Neural progenitor cell (in vitro differentiated cells): ENCODE results near the gene PLIN3. TPM values are rescaled to one million over a fixed set of nuclear protein-coding genes. Genes with fewer than 3 reads are reported as not detected.

Source experiments
- DNase-seq: peaks from one replicate; pipeline ENCODE4 v3.0.0-alpha.2; 2016; ENCODE audit warnings: low spot score
- H2AFZ ChIP-seq: fragments of 200-600 bp; sonication (generic); replicated peaks from 2 replicates; pipeline ENCODE4 v1.6.1; 2016; ENCODE audit warnings: antibody characterized with exemption
- H3F3A ChIP-seq: fragments of 200-600 bp; sonication (generic); 2 replicates; pipeline ENCODE4 v1.6.1; 2016; ENCODE audit warnings: antibody characterized with exemption, low read depth
- H3K27ac ChIP-seq: fragments of 200-600 bp; sonication (generic); 2 replicates; pipeline ENCODE4 v1.5.1; 2016; ENCODE audit warnings: mild to moderate bottlenecking
- H3K27me3 ChIP-seq: fragments of 200-600 bp; sonication (generic); 2 replicates; pipeline ENCODE4 v1.6.1; 2016; ENCODE audit warnings: mild to moderate bottlenecking, moderate library complexity
- H3K36me3 ChIP-seq: fragments of 200-600 bp; sonication (generic); 2 replicates; pipeline ENCODE4 v1.5.1; 2016
- H3K4me1 ChIP-seq: fragments of 200-600 bp; sonication (generic); 2 replicates; pipeline ENCODE4 v1.6.1; 2016; ENCODE audit warnings: mixed run types
- H3K4me2 ChIP-seq: fragments of 200-600 bp; sonication (generic); 2 replicates; pipeline ENCODE4 v1.6.1; 2016
- H3K4me3 ChIP-seq: fragments of 200-600 bp; sonication (generic); 2 replicates; pipeline ENCODE4 v1.5.1; 2016
- H3K79me2 ChIP-seq: fragments of 200-600 bp; sonication (generic); 2 replicates; pipeline ENCODE4 v1.6.1; 2016; ENCODE audit warnings: low read depth
- H3K9ac ChIP-seq: fragments of 200-600 bp; sonication (generic); 2 replicates; pipeline ENCODE4 v1.6.1; 2016
- H3K9me3 ChIP-seq: fragments of 200-600 bp; sonication (generic); 2 replicates; pipeline ENCODE4 v1.5.1; 2016; ENCODE audit warnings: low read depth
- H4K20me1 ChIP-seq: fragments of 200-600 bp; sonication (generic); 2 replicates; pipeline ENCODE4 v1.6.1; 2016; ENCODE audit warnings: low read depth
- H3K27ac Mint-ChIP-seq: 3 replicates; pipeline ENCODE4 v1.8.0; 2021; ENCODE audit warnings: mixed read lengths
- H3K27me3 Mint-ChIP-seq: 2 replicates; pipeline ENCODE4 v1.8.0; 2022; ENCODE audit warnings: low read depth, mild to moderate bottlenecking, inconsistent platforms, moderate library complexity, mixed read lengths; ENCODE audit not compliant: insufficient read depth
- H3K36me3 Mint-ChIP-seq: 3 replicates; pipeline ENCODE4 v1.8.0; 2021; ENCODE audit warnings: mixed read lengths
- H3K4me1 Mint-ChIP-seq: 3 replicates; pipeline ENCODE4 v1.8.0; 2021; ENCODE audit warnings: mixed read lengths
- H3K4me3 Mint-ChIP-seq: 3 replicates; pipeline ENCODE4 v1.8.0; 2021; ENCODE audit warnings: mild to moderate bottlenecking, moderate library complexity, mixed read lengths
- H3K9me3 Mint-ChIP-seq: 3 replicates; pipeline ENCODE4 v1.8.0; 2020; ENCODE audit warnings: mixed read lengths
- CTCF ChIP-seq: fragments of 200-600 bp; sonication (generic); IDR thresholded peaks from 2 replicates; pipeline ENCODE4 v1.5.1; 2017; ENCODE audit warnings: antibody characterized with exemption, mild to moderate bottlenecking
- EZH2 ChIP-seq: fragments of 200-600 bp; sonication (generic); IDR thresholded peaks from 2 replicates; pipeline ENCODE4 v1.6.1; 2017; ENCODE audit warnings: antibody characterized with exemption, mild to moderate bottlenecking, moderate library complexity
- EZH2phosphoT487 ChIP-seq: fragments of 200-600 bp; sonication (generic); IDR thresholded peaks from 2 replicates; pipeline ENCODE4 v1.6.1; 2017; ENCODE audit warnings: antibody characterized with exemption
- total RNA-seq: library from RNA; depleted of rRNA; stranded (reverse); fragments of >200 nt; gene quantifications from 2 replicates; pipeline ENCODE4 v1.2.3, GENCODE V29; 2015; ENCODE audit warnings: low replicate concordance

PLIN3 gene
- total RNA-seq, 1 donor from 2014 or later, result 49.7 TPM

- Histone ChIP-seq H3F3A (no peaks in the 10 kb centered on the region), H2AFZ (peak within 1 kb of the TSS; percentile 92), H3K27me3 (peaks cover 6% of the 10 kb centered on the region), H3K4me1 (no peaks in the 10 kb centered on the region), H3K4me3 (peak within 1 kb of the TSS; percentile 99), H3K36me3 (no peaks in the 10 kb centered on the region), H4K20me1 (peaks cover under 1% of the 10 kb centered on the region), H3K9me3 (no peaks in the 10 kb centered on the region), H3K27ac (peak within 1 kb of the TSS; percentile 77), H3K4me2 (peak within 1 kb of the TSS; percentile 99), H3K9ac (peak within 1 kb of the TSS; percentile 99), H3K79me2 (peaks cover 36% of the 10 kb centered on the region)
- no peak for TF ChIP-seq EZH2
- TF ChIP-seq EZH2phosphoT487, result no peak
- TF ChIP-seq CTCF, result peak; percentile 98
- H3K27ac Mint-ChIP-seq, result peak within 1 kb of the TSS; percentile 78
- H3K27me3 Mint-ChIP-seq, result peaks cover 7% of the 10 kb centered on the region
- peak; percentile 100 for DNase-seq
- peaks cover 6% of the 10 kb centered on the region for H3K36me3 Mint-ChIP-seq
- H3K4me1 Mint-ChIP-seq, result peaks cover 16% of the 10 kb centered on the region
- no peaks in the 10 kb centered on the region for H3K9me3 Mint-ChIP-seq
- H3K4me3 Mint-ChIP-seq, result peak within 1 kb of the TSS; percentile 89
These were observed 76.1 kb downstream of the PLIN3 start, which contains the start of gene FEM1A for GRCh38 chr19:4791183-4792018. FEM1A (plus strand) TSS chr19:4791734; CDS start chr19:4791855, 121 bp downstream.

Other genes starting within 250 kb of the PLIN3 start
- gene TNFAIP8L1, start 228.2 kb downstream of the PLIN3 start, total RNA-seq, result 8.2 and 15.2 TPM in 2 replicates
- 23.4 and 39.5 TPM in 2 replicates for gene MYDGF, start 197.3 kb downstream of the PLIN3 start, total RNA-seq
- 17.1 and 34.7 TPM in 2 replicates for gene DPP9, start 143.8 kb downstream of the PLIN3 start, total RNA-seq
- 6.9 and 13.9 TPM in 2 replicates for gene FEM1A, start 75.9 kb downstream of the PLIN3 start, total RNA-seq
- 0.37 TPM in 1 of 2 replicates, not detected in the other for gene TICAM1, start 36.0 kb downstream of the PLIN3 start, total RNA-seq
- gene ARRDC5, start 35.2 kb upstream of the PLIN3 start, total RNA-seq, result not detected in 2 replicates
- gene UHRF1, start 41.8 kb upstream of the PLIN3 start, total RNA-seq, result 34.1 and 74.7 TPM in 2 replicates
- gene KDM4B, start 101.4 kb upstream of the PLIN3 start, total RNA-seq, result 16.0 and 45.1 TPM in 2 replicates